GM19372 (cell line): ENCODE measurements around the gene B4GALT2.

Source experiments
- ATAC-seq: cut with Tn5 transposase; IDR thresholded peaks from one replicate; pipeline ENCODE4 v1.9.1; 2021; ENCODE audit warnings: mild to moderate bottlenecking, low read depth, moderate library complexity; ENCODE audit not compliant: unreplicated experiment

The B4GALT2 gene

GRCh38 chr1:43978551-43979260, at the start of gene B4GALT2:
Gene B4GALT2, plus strand, starts transcription at chr1:43979210. Its CDS starts 1,951 bp downstream, at chr1:43981161.
- no peak for ATAC-seq

GRCh38 chr1:43930168-43930948, 48.7 kb upstream of the B4GALT2 start:
- no peak for ATAC-seq

- ATAC-seq: no peak
Observed at GRCh38 chr1:43930949-43931275, 48.1 kb upstream of the B4GALT2 start.

GRCh38 chr1:43931711-43932660, 47.0 kb upstream of the B4GALT2 start:
- no peak for ATAC-seq

GRCh38 chr1:43932786-43933385, 46.1 kb upstream of the B4GALT2 start:
- ATAC-seq: no peak

- ATAC-seq: no peak
Observed at GRCh38 chr1:43933386-43934100, 45.5 kb upstream of the B4GALT2 start, which contains the start of gene ARTN. Gene ARTN, plus strand, starts transcription at chr1:43933801. Its CDS starts 1,856 bp downstream, at chr1:43935657.

GRCh38 chr1:43934101-43934985, 44.7 kb upstream of the B4GALT2 start:
- ATAC-seq: no peak

GRCh38 chr1:43934986-43935324, 44.1 kb upstream of the B4GALT2 start:
- ATAC-seq: no peak

- no peak for ATAC-seq
Observed at GRCh38 chr1:43935711-43936427, 43.1 kb upstream of the B4GALT2 start.

GRCh38 chr1:43936431-43937151, 42.4 kb upstream of the B4GALT2 start:
- ATAC-seq: no peak

- no peak for ATAC-seq
Observed at GRCh38 chr1:43937179-43937865, 41.7 kb upstream of the B4GALT2 start.

- ATAC-seq: no peak
Observed at GRCh38 chr1:43938383-43938782, 40.6 kb upstream of the B4GALT2 start.

GRCh38 chr1:43938892-43939587, 40.0 kb upstream of the B4GALT2 start:
- no peak for ATAC-seq

GRCh38 chr1:43942411-43942810, 36.6 kb upstream of the B4GALT2 start:
- no peak for ATAC-seq

GRCh38 chr1:43944860-43945259, 34.1 kb upstream of the B4GALT2 start:
- ATAC-seq: no peak

- no peak for ATAC-seq
Observed at GRCh38 chr1:43945674-43946235, 33.3 kb upstream of the B4GALT2 start.
